Measurements from ENCODE around the gene DUXA.
"Not testable (repeated sequence)": the region's sequence is repeated elsewhere in the genome, so short reads cannot be mapped to it uniquely, and the experiment has no call there.

Gene DUXA

GRCh38 chr19:57167385-57167784 is at the start of gene DUXA:
Gene DUXA (minus strand): TSS chr19:57167485. CDS start chr19:57167443, 42 bp downstream.
- no peak for DNase-seq

- DNase-seq = no peak
Measured at GRCh38 chr19:57212109-57212508, 44.8 kb upstream of the DUXA start.

- no peak for DNase-seq
Measured at GRCh38 chr19:57210381-57210780, 43.1 kb upstream of the DUXA start.

- DNase-seq = no peak
Measured at GRCh38 chr19:57202160-57202559, 34.9 kb upstream of the DUXA start.

GRCh38 chr19:57197874-57198273 is 30.6 kb upstream of the DUXA start:
- not testable (repeated sequence) for DNase-seq

GRCh38 chr19:57192993-57193392 is 25.7 kb upstream of the DUXA start:
- no peak for DNase-seq

- DNase-seq = no peak
Measured at GRCh38 chr19:57192077-57192420, 24.8 kb upstream of the DUXA start.

GRCh38 chr19:57191141-57192076 is 24.1 kb upstream of the DUXA start, which contains the start of gene ZNF264:
Gene ZNF264 (plus strand): TSS chr19:57191500. CDS start chr19:57191914, 414 bp downstream.
- DNase-seq = peak; percentile 89 to 93

- no peak for DNase-seq
Measured at GRCh38 chr19:57190301-57190700, 23.0 kb upstream of the DUXA start.

GRCh38 chr19:57171551-57172081 is 4.3 kb upstream of the DUXA start:
- DNase-seq = peak; percentile 7 to 22

- DNase-seq = no peak
Measured at GRCh38 chr19:57165846-57166245, 1.4 kb downstream of the DUXA start.

- no peak for DNase-seq
Measured at GRCh38 chr19:57161985-57162539, 5.2 kb downstream of the DUXA start.

GRCh38 chr19:57152921-57153320 is 14.4 kb downstream of the DUXA start:
- DNase-seq = no peak

- no peak for DNase-seq
Measured at GRCh38 chr19:57141699-57142098, 25.6 kb downstream of the DUXA start.

- DNase-seq = no peak
Measured at GRCh38 chr19:57135797-57136196, 31.5 kb downstream of the DUXA start.

GRCh38 chr19:57127403-57127802 is 39.9 kb downstream of the DUXA start:
- DNase-seq = not testable (repeated sequence)

GRCh38 chr19:57123882-57124281 is 43.4 kb downstream of the DUXA start:
- DNase-seq = no peak

- DNase-seq = no peak
Measured at GRCh38 chr19:57118848-57119247, 48.4 kb downstream of the DUXA start.

GRCh38 chr19:57113501-57113900 is 53.8 kb downstream of the DUXA start:
- not testable (repeated sequence) for DNase-seq

GRCh38 chr19:57111329-57111644 is 56.0 kb downstream of the DUXA start:
- DNase-seq = no peak

GRCh38 chr19:57110592-57111328 is 56.5 kb downstream of the DUXA start:
- no peak for DNase-seq

- DNase-seq = no peak
Measured at GRCh38 chr19:57106722-57107235, 60.5 kb downstream of the DUXA start.

Measured in stimulated activated CD4-positive, alpha-beta T cell treated with anti-CD3 and anti-CD28 coated beads, Interleukin-2, amount 100 ng/mL, for 24 hours (primary cell).